GM12878 (cell line): Measurements from ENCODE around the gene STK10. TPM values are rescaled to one million over a fixed set of nuclear protein-coding genes. Genes with fewer than 3 reads are reported as not detected.

Experiments
- CHD1 ChIP-seq: IDR thresholded peaks from 2 replicates; pipeline ENCODE4 v1.6.1; 2012; ENCODE audit warnings: low read depth, low read length, improper control_type of control experiment
- MEF2B ChIP-seq: fragments of 450-650 bp; IDR thresholded peaks from 2 replicates; pipeline ENCODE4 v1.6.1; 2018; ENCODE audit warnings: mild to moderate bottlenecking, moderate library complexity; ENCODE audit not compliant: partially characterized antibody, poor library complexity, severe bottlenecking
- MXI1 ChIP-seq: fragments of 150-350 bp; IDR thresholded peaks from 2 replicates; pipeline ENCODE4 v1.6.1; 2011; ENCODE audit warnings: low read depth, mild to moderate bottlenecking, inconsistent platforms, low read length, improper control_type of control experiment
- PAX5 ChIP-seq: IDR thresholded peaks from 2 replicates; pipeline ENCODE4 v1.6.1; 2011; ENCODE audit warnings: low read depth, low read length, borderline replicate concordance
- RBBP5 ChIP-seq: fragments of 200-600 bp; sonication (generic); conservative IDR thresholded peaks from 2 replicates; pipeline ENCODE4 v1.6.1; 2016
- SRF ChIP-seq, 2 experiments: IDR thresholded peaks; 2 replicates each; pipeline ENCODE4 v1.6.1; 2011; ENCODE audit warnings: low read depth in 2 of 2, low read length in 2 of 2, mild to moderate bottlenecking in 1 of 2, moderate library complexity in 1 of 2
- SUZ12 ChIP-seq: fragments of 200-600 bp; sonication (generic); IDR thresholded peaks from one replicate; pipeline ENCODE4 v1.6.1; 2018; ENCODE audit warnings: antibody characterized with exemption, mild to moderate bottlenecking; ENCODE audit not compliant: unreplicated experiment
- TAF1 ChIP-seq: IDR thresholded peaks from 2 replicates; pipeline ENCODE4 v1.6.1; 2011; ENCODE audit warnings: mild to moderate bottlenecking, low read depth, low read length, borderline replicate concordance
- ZNF207 ChIP-seq: fragments of 450-650 bp; IDR thresholded peaks from 2 replicates; pipeline ENCODE4 v1.6.1; 2014; ENCODE audit warnings: antibody characterized with exemption, mild to moderate bottlenecking, borderline replicate concordance
- ZNF384 ChIP-seq: IDR thresholded peaks from 2 replicates; pipeline ENCODE4 v1.6.1; 2012; ENCODE audit warnings: low read depth, mild to moderate bottlenecking, low read length, improper control_type of control experiment, borderline replicate concordance
- polyA plus RNA-seq, 11 experiments: library from polyadenylated mRNA; depleted of rRNA in 4 of 11; unstranded in 6 of 11; stranded (reverse) in 5 of 11; fragments of >200 nt; fragmentation: Nextera tagmentation in 4 of 11; fragmentation: Illumina TruSeq in 1 of 11; extraction: Ambion mirVana in 4 of 11; extraction: Trizol in 1 of 11; gene quantifications; 1 replicate in 1 of 11; 2 replicates in 10 of 11; pipeline versions ENCODE4 v1.2.1 to v1.2.3, GENCODE V29; 2011 to 2016; ENCODE audit warnings: inconsistent platforms in 2 of 11, missing spikeins in 2 of 11, low read depth in 1 of 11
- total RNA-seq, 4 experiments: library from RNA; depleted of rRNA in 3 of 4; stranded (reverse); fragments of >200 nt in 3 of 4; fragmentation: Illumina TruSeq in 1 of 4; extraction: Trizol in 1 of 4; gene quantifications; 2 replicates each; pipeline versions ENCODE4 v1.2.1 to v1.2.3, GENCODE V29; 2013 to 2021
- TF ChIP-seq, protein P1 (sequence below): fragments of 450-650 bp; IDR thresholded peaks from 2 replicates; pipeline ENCODE4 v1.6.1; 2017; ENCODE audit warnings: mild to moderate bottlenecking, moderate library complexity
- TF ChIP-seq, protein P2 (sequence below): fragments of 450-650 bp; IDR thresholded peaks from 2 replicates; pipeline ENCODE4 v1.6.1; 2018; ENCODE audit warnings: borderline replicate concordance, mild to moderate bottlenecking; ENCODE audit not compliant: partially characterized antibody

The STK10 gene
- total and polyA plus RNA-seq, 10 of the 15 experiments (the other 5 are each of a cell fraction or from before 2014, with no cell fraction given), result 14.2 to 96.4 (median 50.6) TPM

GRCh38 chr5:172178991-172179989 is 8.7 kb downstream of the STK10 start (continued):
- TF ChIP-seq, protein P1, sequence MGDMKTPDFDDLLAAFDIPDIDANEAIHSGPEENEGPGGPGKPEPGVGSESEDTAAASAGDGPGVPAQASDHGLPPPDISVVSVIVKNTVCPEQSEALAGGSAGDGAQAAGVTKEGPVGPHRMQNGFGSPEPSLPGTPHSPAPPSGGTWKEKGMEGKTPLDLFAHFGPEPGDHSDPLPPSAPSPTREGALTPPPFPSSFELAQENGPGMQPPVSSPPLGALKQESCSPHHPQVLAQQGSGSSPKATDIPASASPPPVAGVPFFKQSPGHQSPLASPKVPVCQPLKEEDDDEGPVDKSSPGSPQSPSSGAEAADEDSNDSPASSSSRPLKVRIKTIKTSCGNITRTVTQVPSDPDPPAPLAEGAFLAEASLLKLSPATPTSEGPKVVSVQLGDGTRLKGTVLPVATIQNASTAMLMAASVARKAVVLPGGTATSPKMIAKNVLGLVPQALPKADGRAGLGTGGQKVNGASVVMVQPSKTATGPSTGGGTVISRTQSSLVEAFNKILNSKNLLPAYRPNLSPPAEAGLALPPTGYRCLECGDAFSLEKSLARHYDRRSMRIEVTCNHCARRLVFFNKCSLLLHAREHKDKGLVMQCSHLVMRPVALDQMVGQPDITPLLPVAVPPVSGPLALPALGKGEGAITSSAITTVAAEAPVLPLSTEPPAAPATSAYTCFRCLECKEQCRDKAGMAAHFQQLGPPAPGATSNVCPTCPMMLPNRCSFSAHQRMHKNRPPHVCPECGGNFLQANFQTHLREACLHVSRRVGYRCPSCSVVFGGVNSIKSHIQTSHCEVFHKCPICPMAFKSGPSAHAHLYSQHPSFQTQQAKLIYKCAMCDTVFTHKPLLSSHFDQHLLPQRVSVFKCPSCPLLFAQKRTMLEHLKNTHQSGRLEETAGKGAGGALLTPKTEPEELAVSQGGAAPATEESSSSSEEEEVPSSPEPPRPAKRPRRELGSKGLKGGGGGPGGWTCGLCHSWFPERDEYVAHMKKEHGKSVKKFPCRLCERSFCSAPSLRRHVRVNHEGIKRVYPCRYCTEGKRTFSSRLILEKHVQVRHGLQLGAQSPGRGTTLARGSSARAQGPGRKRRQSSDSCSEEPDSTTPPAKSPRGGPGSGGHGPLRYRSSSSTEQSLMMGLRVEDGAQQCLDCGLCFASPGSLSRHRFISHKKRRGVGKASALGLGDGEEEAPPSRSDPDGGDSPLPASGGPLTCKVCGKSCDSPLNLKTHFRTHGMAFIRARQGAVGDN, result peak; percentile 52; the same call in 1 of the 2 replicates
- TF ChIP-seq MXI1, result 0 out of 2 replicates have a peak, but pooled peaks have one; percentile 14
- TF ChIP-seq CHD1, result no peak
- no peak for TF ChIP-seq ZNF207
- 0 out of 2 replicates have a peak, but pooled peaks have one; percentile 44 for TF ChIP-seq TAF1
- no peak; the same call in 1 of the 2 replicates for TF ChIP-seq PAX5
- TF ChIP-seq, protein P2, sequence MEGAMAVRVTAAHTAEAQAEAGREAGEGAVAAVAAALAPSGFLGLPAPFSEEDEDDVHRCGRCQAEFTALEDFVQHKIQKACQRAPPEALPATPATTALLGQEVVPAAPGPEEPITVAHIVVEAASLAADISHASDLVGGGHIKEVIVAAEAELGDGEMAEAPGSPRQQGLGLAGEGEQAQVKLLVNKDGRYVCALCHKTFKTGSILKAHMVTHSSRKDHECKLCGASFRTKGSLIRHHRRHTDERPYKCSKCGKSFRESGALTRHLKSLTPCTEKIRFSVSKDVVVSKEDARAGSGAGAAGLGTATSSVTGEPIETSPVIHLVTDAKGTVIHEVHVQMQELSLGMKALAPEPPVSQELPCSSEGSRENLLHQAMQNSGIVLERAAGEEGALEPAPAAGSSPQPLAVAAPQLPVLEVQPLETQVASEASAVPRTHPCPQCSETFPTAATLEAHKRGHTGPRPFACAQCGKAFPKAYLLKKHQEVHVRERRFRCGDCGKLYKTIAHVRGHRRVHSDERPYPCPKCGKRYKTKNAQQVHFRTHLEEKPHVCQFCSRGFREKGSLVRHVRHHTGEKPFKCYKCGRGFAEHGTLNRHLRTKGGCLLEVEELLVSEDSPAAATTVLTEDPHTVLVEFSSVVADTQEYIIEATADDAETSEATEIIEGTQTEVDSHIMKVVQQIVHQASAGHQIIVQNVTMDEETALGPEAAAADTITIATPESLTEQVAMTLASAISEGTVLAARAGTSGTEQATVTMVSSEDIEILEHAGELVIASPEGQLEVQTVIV, result no peak
- TF ChIP-seq SUZ12, result no peak
- TF ChIP-seq MEF2B, result peak; percentile 40
- no peak for TF ChIP-seq RBBP5
- TF ChIP-seq ZNF384, result no peak
- no peak for TF ChIP-seq SRF (IDR thresholded peaks at IDR 0.05; ENCODE audit: low read depth in 2 of 2, low read length in 2 of 2)
